IPS-15b (cell line): ENCODE measurements around the gene LRRC73.
"Not testable (repeated sequence)": the region's sequence is repeated elsewhere in the genome, so short reads cannot be mapped to it uniquely, and the experiment has no call there.

ENCODE experiments used
- H3K27me3 ChIP-seq: one replicate; pipeline ENCODE4 v1.6.1; 2013; ENCODE audit warnings: low read length; ENCODE audit not compliant: control insufficient read depth, insufficient read depth
- H3K36me3 ChIP-seq: one replicate; pipeline ENCODE4 v1.6.1; 2013; ENCODE audit warnings: low read length; ENCODE audit not compliant: control insufficient read depth, insufficient read depth
- H3K4me1 ChIP-seq: one replicate; pipeline ENCODE4 v1.6.1; 2013; ENCODE audit warnings: mild to moderate bottlenecking, low read length; ENCODE audit not compliant: control insufficient read depth, insufficient read depth
- H3K4me3 ChIP-seq: one replicate; pipeline ENCODE4 v1.5.1; 2013; ENCODE audit warnings: low read depth, low read length
- H3K9ac ChIP-seq: one replicate; pipeline ENCODE4 v1.6.1; 2013; ENCODE audit warnings: low read depth, mild to moderate bottlenecking, low read length
- H3K9me3 ChIP-seq: one replicate; pipeline ENCODE4 v1.6.1; 2013; ENCODE audit warnings: mild to moderate bottlenecking, low read length; ENCODE audit not compliant: control insufficient read depth, insufficient read depth

The LRRC73 gene

DNA sequence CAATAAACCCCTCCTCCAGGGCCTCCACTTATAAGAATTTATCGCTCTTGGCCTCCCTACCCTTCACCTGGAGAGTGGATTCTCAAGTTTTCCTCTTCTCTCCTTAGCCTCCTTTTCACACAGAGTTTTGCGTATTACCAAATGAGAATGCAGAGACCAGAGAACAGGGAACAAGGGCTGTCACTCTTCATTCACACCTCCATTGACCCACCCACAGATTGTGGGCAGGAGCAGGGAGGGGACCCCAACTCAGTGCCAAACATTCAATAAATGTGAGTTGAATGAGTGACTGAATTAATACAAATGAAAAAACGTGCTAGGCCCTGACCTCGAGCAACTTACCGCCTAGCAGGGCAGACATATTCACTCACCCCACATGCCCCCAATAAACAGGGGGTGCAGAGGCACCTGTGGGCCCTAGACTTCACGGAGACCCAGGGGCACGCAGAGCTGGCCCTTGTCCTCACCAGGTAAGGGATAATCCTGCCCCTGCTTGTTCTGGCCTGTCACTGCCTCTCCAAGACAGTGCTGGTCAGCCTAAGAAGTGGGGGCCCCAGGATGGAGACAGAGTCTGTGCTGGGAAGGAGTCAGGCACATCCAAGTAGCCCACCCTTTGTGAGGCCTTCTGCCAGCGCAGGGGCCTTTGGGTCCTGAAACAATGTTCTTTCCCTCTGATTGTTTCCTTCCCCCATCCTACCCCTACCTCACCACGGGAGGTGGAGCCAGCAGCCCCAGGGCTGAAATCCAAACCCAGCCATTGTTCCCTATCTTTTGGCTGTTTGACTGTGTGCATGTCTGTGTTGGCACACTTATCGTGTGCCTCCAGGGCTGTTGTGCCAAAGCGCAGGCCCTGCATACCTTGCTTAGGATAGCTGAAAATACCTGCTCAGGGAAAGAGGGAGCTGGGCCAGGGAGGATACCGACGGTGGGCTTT is 41.1 kb downstream of the LRRC73 start:
- H3K27me3 ChIP-seq: no peaks in the 10 kb centered on the region
- H3K9ac ChIP-seq: peak overlapping the region; percentile 54
- no peak overlapping the region for H3K4me3 ChIP-seq
- peaks cover 9% of the 10 kb centered on the region for H3K4me1 ChIP-seq
- H3K36me3 ChIP-seq: no peaks in the 10 kb centered on the region
- H3K9me3 ChIP-seq: no peaks in the 10 kb centered on the region

DNA sequence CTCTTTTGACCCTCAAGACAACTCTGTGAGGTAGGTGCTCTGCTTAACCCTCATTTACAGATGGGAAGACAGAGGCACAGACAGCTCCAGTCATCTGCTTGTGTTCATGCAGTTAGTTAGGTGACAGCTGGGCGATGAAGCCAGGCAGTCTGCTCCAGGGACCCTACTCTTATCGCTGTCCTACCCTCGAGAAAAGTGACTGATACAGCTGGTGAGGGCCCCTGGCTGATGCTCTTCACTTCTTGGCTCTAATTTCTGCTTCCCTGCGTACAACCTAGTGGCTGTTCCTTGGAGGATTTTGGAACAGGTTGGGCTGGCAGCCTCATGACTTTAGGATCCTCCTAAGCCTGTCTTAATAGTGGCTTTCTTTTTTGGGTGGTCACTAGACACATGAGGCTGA is 41.9 kb downstream of the LRRC73 start:
- Histone ChIP-seq H3K4me1 (peaks cover 9% of the 10 kb centered on the region), H3K9ac (no peak overlapping the region), H3K27me3 (no peaks in the 10 kb centered on the region), H3K9me3 (no peaks in the 10 kb centered on the region), H3K4me3 (no peak overlapping the region), H3K36me3 (no peaks in the 10 kb centered on the region)

DNA sequence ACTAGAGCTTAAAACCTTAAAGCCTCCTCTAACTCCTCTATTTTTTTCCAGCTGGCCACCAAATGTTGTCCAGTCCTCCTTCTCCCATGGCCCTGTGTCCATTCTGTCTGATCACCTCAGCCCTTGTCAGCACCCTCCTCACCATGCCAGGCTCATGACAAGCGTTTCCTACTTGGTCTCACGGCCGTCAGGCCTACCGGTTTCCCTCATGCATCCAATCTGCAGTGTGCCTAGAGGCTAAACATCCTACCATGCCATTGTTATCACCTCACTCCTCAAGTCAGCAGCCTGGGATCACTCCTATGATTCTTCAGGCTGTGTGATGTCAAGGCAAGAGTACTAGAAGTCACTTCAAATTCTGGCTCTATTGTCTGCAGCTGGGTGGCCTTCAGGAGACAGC is 42.4 kb downstream of the LRRC73 start:
- Histone ChIP-seq H3K9ac (no peak overlapping the region), H3K36me3 (no peaks in the 10 kb centered on the region), H3K9me3 (no peaks in the 10 kb centered on the region), H3K4me1 (peaks cover 9% of the 10 kb centered on the region), H3K4me3 (no peak overlapping the region), H3K27me3 (no peaks in the 10 kb centered on the region)

DNA sequence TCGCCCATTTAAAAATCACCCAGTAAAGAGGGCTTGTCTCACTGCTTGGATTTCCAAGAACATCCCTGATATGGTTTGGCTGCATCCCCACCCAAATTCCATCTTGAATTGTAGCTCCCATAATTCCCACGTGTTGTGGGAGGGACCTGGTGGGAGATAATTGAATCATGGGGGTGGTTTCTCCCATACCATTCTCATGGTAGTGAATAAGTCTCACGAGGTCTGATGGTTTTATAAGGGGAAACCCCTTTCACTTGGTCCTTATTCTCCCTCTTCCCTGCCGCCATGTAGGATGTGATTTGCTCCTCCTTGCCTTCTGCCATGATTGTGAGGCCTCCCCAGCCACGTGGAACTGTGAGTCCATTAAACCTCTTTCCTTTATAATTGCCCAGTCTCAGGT is 42.9 kb downstream of the LRRC73 start:
- H3K36me3 ChIP-seq, H3K27me3 ChIP-seq, H3K9ac ChIP-seq, H3K9me3 ChIP-seq, H3K4me1 ChIP-seq, H3K4me3 ChIP-seq: not testable (repeated sequence)

DNA sequence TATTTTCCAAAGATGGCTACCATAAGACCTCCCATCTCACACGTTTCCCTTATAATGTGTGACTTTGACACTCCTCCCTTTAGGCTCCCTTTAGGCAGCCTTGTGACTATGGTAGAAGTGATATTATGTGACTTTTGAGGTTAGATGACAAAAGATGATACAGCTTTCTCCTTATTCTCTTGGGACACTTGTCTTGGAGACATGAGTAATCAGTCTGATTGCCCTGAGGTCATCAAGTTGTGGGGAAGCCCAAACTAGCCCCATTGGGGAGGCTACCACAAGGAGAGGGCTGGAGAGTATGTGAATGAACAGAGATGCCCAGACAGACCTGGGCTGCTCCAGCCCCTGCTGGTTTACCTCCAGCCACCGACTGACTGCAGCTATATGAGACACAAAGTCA is 44.2 kb downstream of the LRRC73 start:
- Histone ChIP-seq H3K9ac (no peak overlapping the region), H3K9me3 (no peaks in the 10 kb centered on the region), H3K4me1 (peaks cover 9% of the 10 kb centered on the region), H3K27me3 (no peaks in the 10 kb centered on the region), H3K36me3 (no peaks in the 10 kb centered on the region), H3K4me3 (no peak overlapping the region)

DNA sequence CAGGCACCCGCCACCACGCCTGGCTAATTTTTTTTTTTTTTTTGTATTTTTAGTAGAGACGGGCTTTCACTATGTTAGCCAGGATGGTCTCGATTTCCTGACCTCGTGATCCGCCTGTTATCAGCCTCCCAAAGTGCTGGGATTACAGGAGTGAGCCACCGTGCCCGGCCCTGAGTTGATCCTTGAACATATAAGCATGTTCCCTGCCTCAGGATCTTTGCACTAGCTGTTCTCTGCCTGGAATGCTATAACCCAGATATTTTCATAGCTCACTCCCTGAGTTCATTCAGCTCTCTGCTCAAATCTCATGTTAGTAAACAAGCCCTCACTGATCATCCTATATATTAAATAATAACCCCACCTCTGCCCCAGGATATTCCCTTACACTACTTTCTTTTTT is 45.8 kb downstream of the LRRC73 start:
- no peaks in the 10 kb centered on the region for H3K36me3 ChIP-seq
- H3K9ac ChIP-seq: no peak overlapping the region
- H3K4me3 ChIP-seq: no peak overlapping the region
- H3K27me3 ChIP-seq: no peaks in the 10 kb centered on the region
- no peaks in the 10 kb centered on the region for H3K9me3 ChIP-seq
- H3K4me1 ChIP-seq: peaks cover 5% of the 10 kb centered on the region

DNA sequence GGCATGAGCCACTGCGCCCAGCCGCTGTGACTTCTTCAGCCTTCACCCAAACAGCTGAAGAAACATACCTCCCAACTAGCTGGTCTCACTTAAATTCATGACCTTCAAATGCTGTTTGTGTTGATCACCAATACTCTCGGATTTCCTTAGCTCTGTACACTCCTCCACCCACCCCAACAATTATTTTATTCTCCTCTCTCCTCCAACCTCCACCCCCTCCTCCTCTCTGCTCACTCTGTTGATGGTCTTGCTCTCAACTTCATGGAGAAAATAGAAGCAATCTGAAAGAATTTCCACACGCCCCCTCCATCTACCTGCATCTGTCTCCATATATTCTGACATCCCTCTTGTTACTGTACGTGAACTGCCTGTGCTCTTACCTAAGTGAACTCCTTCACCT is 48.2 kb downstream of the LRRC73 start:
- Histone ChIP-seq H3K27me3 (no peaks in the 10 kb centered on the region), H3K9ac (no peak overlapping the region), H3K4me3 (no peak overlapping the region), H3K9me3 (no peaks in the 10 kb centered on the region), H3K36me3 (no peaks in the 10 kb centered on the region), H3K4me1 (no peaks in the 10 kb centered on the region)

DNA sequence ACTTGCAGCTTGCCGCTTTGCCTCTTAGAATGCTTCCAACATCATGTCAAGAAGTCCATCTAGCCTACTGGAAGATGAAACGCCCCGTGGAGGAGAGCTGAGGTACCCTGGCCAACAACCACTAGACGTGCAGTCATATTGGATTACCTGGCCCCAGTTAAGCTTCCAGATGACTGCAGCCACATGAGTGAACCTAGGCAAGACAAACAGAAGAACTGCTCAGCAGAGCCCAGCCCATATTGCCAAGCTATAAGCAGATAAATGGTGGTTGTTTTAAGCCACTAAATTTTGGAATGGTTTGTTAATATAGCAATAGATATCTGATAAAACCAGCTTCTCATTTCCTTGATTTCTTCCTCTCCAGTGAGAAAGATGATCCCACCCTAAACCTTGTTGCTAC is 50.1 kb downstream of the LRRC73 start:
- Histone ChIP-seq H3K36me3 (no peaks in the 10 kb centered on the region), H3K4me3 (no peak overlapping the region), H3K9me3 (no peaks in the 10 kb centered on the region), H3K9ac (no peak overlapping the region), H3K27me3 (peaks cover 14% of the 10 kb centered on the region), H3K4me1 (peaks cover 2% of the 10 kb centered on the region)

DNA sequence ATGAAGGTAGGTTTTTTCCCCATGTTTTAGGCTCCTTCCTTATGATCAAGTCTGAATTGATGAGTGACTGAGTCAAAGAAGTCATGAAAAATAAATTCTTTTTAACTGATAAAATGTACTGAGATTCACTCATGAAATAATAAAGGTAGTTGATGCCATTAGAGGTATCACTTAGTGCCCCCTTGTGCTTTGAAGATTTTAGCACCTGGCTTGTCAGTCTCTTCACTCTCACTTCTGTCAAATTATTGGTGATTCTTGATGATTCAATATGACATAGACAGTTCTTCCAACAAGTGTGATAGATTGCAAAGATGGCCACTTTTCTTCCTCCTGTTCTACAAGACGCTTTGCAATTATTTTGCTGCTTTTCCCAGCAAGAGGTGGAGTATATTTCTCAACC is 50.6 kb downstream of the LRRC73 start:
- peaks cover 2% of the 10 kb centered on the region for H3K4me1 ChIP-seq
- H3K36me3 ChIP-seq: no peaks in the 10 kb centered on the region
- no peaks in the 10 kb centered on the region for H3K9me3 ChIP-seq
- H3K9ac ChIP-seq: no peak overlapping the region
- H3K4me3 ChIP-seq: no peak overlapping the region
- H3K27me3 ChIP-seq: peaks cover 14% of the 10 kb centered on the region

DNA sequence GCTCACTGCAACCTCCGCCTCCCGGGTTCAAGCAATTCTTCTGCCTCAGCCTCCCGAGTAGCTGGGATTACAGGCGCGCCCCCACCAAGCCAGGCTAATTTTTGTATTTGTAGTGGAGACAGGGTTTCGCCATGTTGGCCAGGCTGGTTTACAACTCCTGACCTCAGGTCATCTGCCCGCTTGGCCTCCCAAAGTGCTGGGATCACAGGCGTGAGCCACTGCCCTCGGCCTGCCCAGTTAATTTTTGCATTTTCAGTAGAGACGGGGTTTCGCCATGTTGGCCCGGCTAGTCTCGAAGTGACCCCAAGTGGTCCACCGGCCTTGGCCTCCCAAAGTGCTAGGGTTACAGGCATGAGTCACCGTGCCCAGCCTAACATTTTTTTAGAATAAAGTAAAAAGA is 52.0 kb downstream of the LRRC73 start:
- H3K9ac ChIP-seq, H3K9me3 ChIP-seq, H3K4me3 ChIP-seq, H3K4me1 ChIP-seq, H3K36me3 ChIP-seq: not testable (repeated sequence)
- peaks cover 14% of the 10 kb centered on the region for H3K27me3 ChIP-seq

DNA sequence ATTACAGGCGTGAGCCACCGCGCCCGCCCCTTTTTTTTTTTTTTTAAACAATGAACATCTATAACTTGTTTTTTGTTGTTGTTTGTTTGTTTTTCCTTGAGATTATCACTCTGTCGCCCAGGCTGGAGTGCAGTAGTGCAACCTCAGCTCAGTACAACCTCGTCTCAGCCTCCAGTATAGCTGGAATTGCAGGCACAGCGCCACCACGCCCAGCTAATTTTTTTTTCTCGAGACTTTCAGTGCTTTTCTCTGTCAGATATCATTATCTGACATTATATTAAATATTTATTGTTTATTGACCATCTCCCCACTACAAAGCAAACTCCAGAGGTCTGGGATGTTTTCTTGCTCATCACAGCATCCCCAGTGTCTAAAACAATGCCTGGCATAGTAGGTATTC is 52.5 kb downstream of the LRRC73 start:
- Histone ChIP-seq H3K9me3 (no peaks in the 10 kb centered on the region), H3K4me1 (peaks cover 2% of the 10 kb centered on the region), H3K27me3 (peaks cover 14% of the 10 kb centered on the region), H3K4me3 (no peak overlapping the region), H3K36me3 (no peaks in the 10 kb centered on the region), H3K9ac (no peak overlapping the region)
